Breast epithelium (tissue), 4 donors: ENCODE data around the gene YIPF4. TPM values are rescaled to one million over a fixed set of nuclear protein-coding genes. Genes with fewer than 3 reads are reported as not detected.

Experiments used
- DNase-seq, 2 donors: peaks; one replicate each; pipeline ENCODE4 v3.0.0-alpha.2; 2019; ENCODE audit warnings: low spot score in 2 of 2
- H3K27ac ChIP-seq, 2 donors: fragments of 200-600 bp; sonication (generic) in 1 of 2; one replicate each; pipeline ENCODE4 v1.5.1; 2016 to 2019; ENCODE audit warnings: mild to moderate bottlenecking in 1 of 2
- H3K27me3 ChIP-seq, 2 donors: fragments of 200-600 bp; sonication (generic) in 1 of 2; one replicate each; pipeline versions ENCODE4 v1.5.1 to v1.6.0; 2017 to 2019; ENCODE audit warnings: control low read depth in 1 of 2, mild to moderate bottlenecking in 1 of 2
- H3K36me3 ChIP-seq: fragments of 200-600 bp; one replicate; pipeline ENCODE4 v1.5.1; 2019
- H3K4me1 ChIP-seq, 2 donors: fragments of 200-600 bp; sonication (generic); one replicate each; pipeline ENCODE4 v1.5.1; 2016 to 2019; ENCODE audit warnings: control low read depth in 1 of 2
- H3K4me3 ChIP-seq, 3 donors: fragments of 200-600 bp; sonication (generic); 1 replicate in 2 of 3; 2 replicates in 1 of 3; pipeline ENCODE4 v1.5.1; 2016 to 2019; ENCODE audit warnings: mild to moderate bottlenecking in 3 of 3, moderate library complexity in 2 of 3
- H3K9me3 ChIP-seq, 2 donors: fragments of 200-600 bp; sonication (generic) in 1 of 2; one replicate each; pipeline ENCODE4 v1.5.1; 2016 to 2019; ENCODE audit warnings: control low read depth in 1 of 2
- POLR2A ChIP-seq: fragments of 450-650 bp; IDR thresholded peaks from one replicate; pipeline ENCODE4 v1.6.1; 2016; ENCODE audit warnings: antibody characterized with exemption, mild to moderate bottlenecking, moderate library complexity
- POLR2AphosphoS5 ChIP-seq, 3 donors: sonication (generic); formaldehyde crosslinking; IDR thresholded peaks; one replicate each; pipeline ENCODE4 v1.6.1; 2017; ENCODE audit warnings: antibody characterized with exemption in 3 of 3
- intact Hi-C: fragments of 100-400 bp; cut with DNase I; formaldehyde crosslinking; loops from one replicate; pipeline ENCODE4 v1.15.1; 2023; ENCODE audit warnings: low total_unique reads
- total RNA-seq, 3 donors: library from RNA; depleted of rRNA; stranded (reverse); fragments of >200 nt; gene quantifications; one replicate each; pipeline ENCODE4 v1.1.0, GENCODE V29; 2016
- TF ChIP-seq, protein P1 (sequence below), 3 donors: fragments of 450-650 bp; IDR thresholded peaks; one replicate each; pipeline ENCODE4 v1.5.1; 2016 to 2017; ENCODE audit warnings: antibody characterized with exemption in 3 of 3, mild to moderate bottlenecking in 3 of 3, moderate library complexity in 3 of 3

Gene YIPF4
- total RNA-seq, 3 donors from 2014 or later = 14.7 to 44.5 (median 16.8) TPM

DNA sequence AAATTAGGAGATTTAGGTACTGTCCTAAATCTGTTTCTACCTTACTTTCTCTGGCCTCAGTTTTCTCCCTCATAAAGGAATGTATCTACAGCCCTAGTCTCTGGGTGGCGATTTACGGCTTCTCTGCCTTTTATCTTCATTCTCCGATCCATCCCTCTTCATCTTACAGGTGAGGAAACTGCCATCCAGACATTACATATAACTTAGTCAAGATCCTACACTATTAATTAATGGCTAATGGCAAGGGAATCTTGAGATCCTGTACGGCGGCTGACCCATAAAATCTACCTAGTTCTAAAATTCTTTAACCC, 386 bp upstream of the YIPF4 start:
- intact Hi-C loops = no loop called here
- H3K27ac ChIP-seq = peak overlapping the region; percentile 92 to 93

GRCh38 chr2:32278478-32278853, 762 bp downstream of the YIPF4 start:
- no peak for DNase-seq
- peaks cover 0 to 4% of the 10 kb centered on the region in 2 donors for H3K27me3 ChIP-seq
- H3K4me3 ChIP-seq = peak overlapping the region; percentile 97 to 100 (median 99)
- H3K27ac ChIP-seq = peak overlapping the region; percentile 92 to 93
- TF ChIP-seq POLR2A (no peak), POLR2AphosphoS5 (IDR thresholded peaks at IDR 0.05) (no peak)
- TF ChIP-seq, protein P1, sequence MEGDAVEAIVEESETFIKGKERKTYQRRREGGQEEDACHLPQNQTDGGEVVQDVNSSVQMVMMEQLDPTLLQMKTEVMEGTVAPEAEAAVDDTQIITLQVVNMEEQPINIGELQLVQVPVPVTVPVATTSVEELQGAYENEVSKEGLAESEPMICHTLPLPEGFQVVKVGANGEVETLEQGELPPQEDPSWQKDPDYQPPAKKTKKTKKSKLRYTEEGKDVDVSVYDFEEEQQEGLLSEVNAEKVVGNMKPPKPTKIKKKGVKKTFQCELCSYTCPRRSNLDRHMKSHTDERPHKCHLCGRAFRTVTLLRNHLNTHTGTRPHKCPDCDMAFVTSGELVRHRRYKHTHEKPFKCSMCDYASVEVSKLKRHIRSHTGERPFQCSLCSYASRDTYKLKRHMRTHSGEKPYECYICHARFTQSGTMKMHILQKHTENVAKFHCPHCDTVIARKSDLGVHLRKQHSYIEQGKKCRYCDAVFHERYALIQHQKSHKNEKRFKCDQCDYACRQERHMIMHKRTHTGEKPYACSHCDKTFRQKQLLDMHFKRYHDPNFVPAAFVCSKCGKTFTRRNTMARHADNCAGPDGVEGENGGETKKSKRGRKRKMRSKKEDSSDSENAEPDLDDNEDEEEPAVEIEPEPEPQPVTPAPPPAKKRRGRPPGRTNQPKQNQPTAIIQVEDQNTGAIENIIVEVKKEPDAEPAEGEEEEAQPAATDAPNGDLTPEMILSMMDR (IDR thresholded peaks at IDR 0.05) = no peak
- no peaks in the 10 kb centered on the region for H3K9me3 ChIP-seq
- no peaks in the 10 kb centered on the region for H3K36me3 ChIP-seq
- H3K4me1 ChIP-seq = no peaks in the 10 kb centered on the region
- intact Hi-C loops = no loop called here

More for the DNA sequence above, 386 bp upstream of the YIPF4 start:
- Histone ChIP-seq H3K9me3 (no peaks in the 10 kb centered on the region), H3K27me3 (peaks cover 0 to 4% of the 10 kb centered on the region in 2 donors), H3K36me3 (no peaks in the 10 kb centered on the region), H3K4me1 (no peaks in the 10 kb centered on the region), H3K4me3 (peak overlapping the region; percentile 97 to 100 (median 99))
- DNase-seq = no peak
- TF ChIP-seq POLR2AphosphoS5 (IDR thresholded peaks at IDR 0.05) (no peak), POLR2A (no peak)
- TF ChIP-seq, protein P1 (IDR thresholded peaks at IDR 0.05) = no peak

- no peak for DNase-seq
Measured at GRCh38 chr2:32284321-32284720, 6.6 kb downstream of the YIPF4 start.

GRCh38 chr2:32289165-32289999, 11.7 kb downstream of the YIPF4 start:
- no peak for DNase-seq
- Histone ChIP-seq H3K4me3 (no peak overlapping the region), H3K36me3 (no peaks in the 10 kb centered on the region), H3K4me1 (no peaks in the 10 kb centered on the region), H3K27ac (no peak overlapping the region), H3K27me3 (no peaks in the 10 kb centered on the region), H3K9me3 (no peaks in the 10 kb centered on the region)
- TF ChIP-seq, protein P1 (IDR thresholded peaks at IDR 0.05) = no peak
- TF ChIP-seq POLR2AphosphoS5 (IDR thresholded peaks at IDR 0.05) (no peak), POLR2A (no peak)
- intact Hi-C loops = no loop called here

More at GRCh38 chr2:32284321-32284720, 6.6 kb downstream of the YIPF4 start:
- Histone ChIP-seq H3K27me3 (no peaks in the 10 kb centered on the region), H3K4me3 (no peak overlapping the region), H3K9me3 (no peaks in the 10 kb centered on the region), H3K36me3 (no peaks in the 10 kb centered on the region), H3K4me1 (no peaks in the 10 kb centered on the region), H3K27ac (no peak overlapping the region)
- intact Hi-C loops = no loop called here
- TF ChIP-seq, protein P1 (IDR thresholded peaks at IDR 0.05) = no peak

DNA sequence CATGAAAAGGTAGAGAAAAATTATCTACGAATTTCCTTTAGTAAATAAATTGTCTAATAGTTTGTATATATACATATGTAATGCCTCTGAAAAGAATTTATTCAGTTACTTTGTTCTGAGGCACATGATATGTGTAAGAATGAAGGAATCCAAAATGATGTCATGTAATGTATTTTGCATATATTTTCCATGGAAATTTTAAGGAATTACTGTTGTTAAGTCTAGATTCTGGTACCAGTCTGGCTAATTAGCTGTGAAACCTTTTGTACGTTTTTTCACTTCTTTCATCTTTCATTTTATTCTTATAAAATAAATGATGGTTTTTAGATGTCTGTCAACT, 12.3 kb downstream of the YIPF4 start:
- H3K36me3 ChIP-seq = no peaks in the 10 kb centered on the region
- H3K27ac ChIP-seq = no peak overlapping the region
- H3K27me3 ChIP-seq = no peaks in the 10 kb centered on the region
- intact Hi-C loops = no loop called here
- H3K9me3 ChIP-seq = no peaks in the 10 kb centered on the region
- H3K4me1 ChIP-seq = no peaks in the 10 kb centered on the region
- TF ChIP-seq, protein P1 (IDR thresholded peaks at IDR 0.05) = no peak
- TF ChIP-seq POLR2A (no peak), POLR2AphosphoS5 (IDR thresholded peaks at IDR 0.05) (no peak)
- DNase-seq = no peak
- no peak overlapping the region for H3K4me3 ChIP-seq
